ENCODE results near the gene VSTM2B. TPM values are rescaled to one million over a fixed set of nuclear protein-coding genes. Genes with fewer than 3 reads are reported as not detected.
"Not testable (repeated sequence)": the region's sequence is repeated elsewhere in the genome, so short reads cannot be mapped to it uniquely, and the experiment has no call there.

The VSTM2B gene
- total RNA-seq, 1 experiment from 2014 or later: 0.31 TPM

DNA sequence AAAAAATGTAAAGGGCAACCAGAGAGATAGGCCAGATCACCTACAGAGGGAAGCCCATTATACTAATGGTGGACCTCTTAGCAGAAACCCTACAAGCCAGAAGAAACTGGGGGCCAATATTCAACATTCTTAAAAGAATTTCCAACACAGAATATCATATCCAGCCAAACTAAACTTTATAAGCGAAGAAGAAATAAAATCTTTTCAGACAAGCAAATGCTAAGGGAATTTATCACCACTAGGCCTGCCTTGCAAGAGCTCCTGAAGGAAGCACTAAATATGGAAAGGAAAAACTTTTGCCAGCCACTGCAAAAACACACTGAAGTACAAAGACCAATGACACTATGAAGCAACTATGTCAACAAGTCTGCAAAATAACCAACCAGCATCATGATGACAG, 28.4 kb downstream of the VSTM2B start:
- no peak overlapping the region for H2BK5ac ChIP-seq (ENCODE audit: insufficient read length, low read length)
- H3T11ph ChIP-seq (ENCODE audit: low read length): no peak overlapping the region
- no peaks in the 10 kb centered on the region for H4K20me1 ChIP-seq (ENCODE audit: control insufficient read depth, insufficient read depth, insufficient read length)
- H2BK12ac ChIP-seq (ENCODE audit: insufficient read length, low read depth, low read length): no peak overlapping the region
- WGBS (ENCODE audit: extremely low coverage, insufficient read length, low lambda C conversion rate): no CpG with 5 or more reads among the region's 1 CpG
- H2AFZ ChIP-seq (ENCODE audit: low read length): no peak overlapping the region
- H3K27ac ChIP-seq (ENCODE audit: insufficient read length, low read depth, low read length): no peak overlapping the region
- H4K8ac ChIP-seq (replicated peaks; ENCODE audit: insufficient read length, low read depth, low read length): no peak overlapping the region
- no peak overlapping the region for H3K18ac ChIP-seq (ENCODE audit: insufficient read length, low read depth, low read length)
- peaks cover 5 to 8% (median 6%) of the 10 kb centered on the region in 3 experiments; a peak in 5 of 7 replicates for H3K36me3 Mint-ChIP-seq (ENCODE audit: insufficient read depth in 1 of 3, low read depth in 3 of 3)
- H3K4ac ChIP-seq (ENCODE audit: low read depth, low read length): no peak overlapping the region
- no peak overlapping the region for H3K14ac ChIP-seq (ENCODE audit: insufficient read depth, low read length)
- H3K79me1 ChIP-seq (ENCODE audit: insufficient read depth, low read depth, low read length, poor library complexity, severe bottlenecking): no peaks in the 10 kb centered on the region
- no peak overlapping the region for H3K4me3 Mint-ChIP-seq
- no peak overlapping the region for H3K4me2 ChIP-seq (ENCODE audit: insufficient read depth, insufficient read length, low read length)
- no peaks in the 10 kb centered on the region for H3K27me3 ChIP-seq (ENCODE audit: insufficient read depth, low read length)
- DNase-seq: no peak
- TF ChIP-seq, protein P1, sequence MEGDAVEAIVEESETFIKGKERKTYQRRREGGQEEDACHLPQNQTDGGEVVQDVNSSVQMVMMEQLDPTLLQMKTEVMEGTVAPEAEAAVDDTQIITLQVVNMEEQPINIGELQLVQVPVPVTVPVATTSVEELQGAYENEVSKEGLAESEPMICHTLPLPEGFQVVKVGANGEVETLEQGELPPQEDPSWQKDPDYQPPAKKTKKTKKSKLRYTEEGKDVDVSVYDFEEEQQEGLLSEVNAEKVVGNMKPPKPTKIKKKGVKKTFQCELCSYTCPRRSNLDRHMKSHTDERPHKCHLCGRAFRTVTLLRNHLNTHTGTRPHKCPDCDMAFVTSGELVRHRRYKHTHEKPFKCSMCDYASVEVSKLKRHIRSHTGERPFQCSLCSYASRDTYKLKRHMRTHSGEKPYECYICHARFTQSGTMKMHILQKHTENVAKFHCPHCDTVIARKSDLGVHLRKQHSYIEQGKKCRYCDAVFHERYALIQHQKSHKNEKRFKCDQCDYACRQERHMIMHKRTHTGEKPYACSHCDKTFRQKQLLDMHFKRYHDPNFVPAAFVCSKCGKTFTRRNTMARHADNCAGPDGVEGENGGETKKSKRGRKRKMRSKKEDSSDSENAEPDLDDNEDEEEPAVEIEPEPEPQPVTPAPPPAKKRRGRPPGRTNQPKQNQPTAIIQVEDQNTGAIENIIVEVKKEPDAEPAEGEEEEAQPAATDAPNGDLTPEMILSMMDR (conservative IDR thresholded peaks at IDR 0.05): no peak
- peaks cover 3 to 6% of the 10 kb centered on the region in 2 experiments for H3K4me1 Mint-ChIP-seq
- no peaks in the 10 kb centered on the region for H3K9me3 ChIP-seq (ENCODE audit: control insufficient read depth, low read depth, low read length)
- no peak overlapping the region for H2BK20ac ChIP-seq (ENCODE audit: low read depth, low read length, poor library complexity, severe bottlenecking)
- H3K23ac ChIP-seq (ENCODE audit: insufficient read length, low read depth, low read length): no peak overlapping the region
- no peak overlapping the region for H2AK5ac ChIP-seq (ENCODE audit: insufficient read length, low read length)
- H3K56ac ChIP-seq (ENCODE audit: insufficient read length, low read depth, low read length): no peak overlapping the region
- H3K23me2 ChIP-seq (ENCODE audit: insufficient read length, low read depth, low read length, poor library complexity, severe bottlenecking): no peaks in the 10 kb centered on the region
- no peak overlapping the region for H2BK120ac ChIP-seq (ENCODE audit: low read depth, low read length, poor library complexity, severe bottlenecking)
- no peak overlapping the region for H4K91ac ChIP-seq (ENCODE audit: insufficient read length, low read depth, low read length)
- peaks cover 32% of the 10 kb centered on the region for H3K27me3 Mint-ChIP-seq (ENCODE audit: low read depth)
- no peak overlapping the region for H2BK15ac ChIP-seq (ENCODE audit: low read depth, low read length)
- peaks cover 44 to 47% of the 10 kb centered on the region in 2 experiments for H3K9me3 Mint-ChIP-seq
- no peak overlapping the region for H4K5ac ChIP-seq (ENCODE audit: insufficient read length, low read depth, low read length)
- H3K79me2 ChIP-seq (ENCODE audit: insufficient read depth, low read length): no peaks in the 10 kb centered on the region
- H3K27ac Mint-ChIP-seq: no peak overlapping the region
- no peak overlapping the region for H3K9ac ChIP-seq (ENCODE audit: extremely low read depth, insufficient read length, low read length)
- H3K4me1 ChIP-seq (ENCODE audit: insufficient read depth, low read length): no peaks in the 10 kb centered on the region

DNA sequence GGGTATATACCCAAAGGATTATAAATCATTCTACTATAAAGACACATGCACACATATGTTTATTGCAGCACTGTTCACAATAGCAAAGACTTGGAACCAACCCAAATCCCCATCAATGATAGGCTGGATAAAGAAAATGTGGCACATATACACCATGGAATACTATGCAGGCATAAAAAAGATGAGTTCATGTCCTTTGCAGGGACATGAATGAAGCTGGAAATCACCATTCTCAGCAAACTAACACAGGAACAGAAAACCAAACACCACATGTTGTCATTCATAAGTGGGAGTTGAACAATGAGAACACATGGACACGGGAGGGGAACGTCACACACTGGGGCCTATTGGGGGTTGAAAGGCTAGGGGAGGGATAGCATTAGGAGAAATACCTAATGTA, 33.3 kb downstream of the VSTM2B start:
- not testable (repeated sequence) for H3K23me2 ChIP-seq (ENCODE audit: insufficient read length, low read depth, low read length, poor library complexity, severe bottlenecking); H3K79me1 ChIP-seq (ENCODE audit: insufficient read depth, low read depth, low read length, poor library complexity, severe bottlenecking)

More for the DNA sequence above, 33.3 kb downstream of the VSTM2B start:
- H2BK120ac ChIP-seq (ENCODE audit: low read depth, low read length, poor library complexity, severe bottlenecking); H3K4me2 ChIP-seq (ENCODE audit: insufficient read depth, insufficient read length, low read length); H2BK15ac ChIP-seq (ENCODE audit: low read depth, low read length); H3K23ac ChIP-seq (ENCODE audit: insufficient read length, low read depth, low read length); H3K18ac ChIP-seq (ENCODE audit: insufficient read length, low read depth, low read length); H4K20me1 ChIP-seq (ENCODE audit: control insufficient read depth, insufficient read depth, insufficient read length); H3K4me3 Mint-ChIP-seq; H4K91ac ChIP-seq (ENCODE audit: insufficient read length, low read depth, low read length); H2AK5ac ChIP-seq (ENCODE audit: insufficient read length, low read length); H2BK20ac ChIP-seq (ENCODE audit: low read depth, low read length, poor library complexity, severe bottlenecking); H3K56ac ChIP-seq (ENCODE audit: insufficient read length, low read depth, low read length); H3K9me3 ChIP-seq (ENCODE audit: control insufficient read depth, low read depth, low read length); H3K9ac ChIP-seq (ENCODE audit: extremely low read depth, insufficient read length, low read length); H3K36me3 Mint-ChIP-seq (ENCODE audit: insufficient read depth in 1 of 3, low read depth in 3 of 3); H3K14ac ChIP-seq (ENCODE audit: insufficient read depth, low read length); H3K4me1 ChIP-seq (ENCODE audit: insufficient read depth, low read length); H4K5ac ChIP-seq (ENCODE audit: insufficient read length, low read depth, low read length); DNase-seq; H3K27me3 ChIP-seq (ENCODE audit: insufficient read depth, low read length); H3K79me2 ChIP-seq (ENCODE audit: insufficient read depth, low read length); H3K27ac Mint-ChIP-seq; H3K4me1 Mint-ChIP-seq; H3K27ac ChIP-seq (ENCODE audit: insufficient read length, low read depth, low read length); H4K8ac ChIP-seq (replicated peaks; ENCODE audit: insufficient read length, low read depth, low read length); H3T11ph ChIP-seq (ENCODE audit: low read length); H3K4ac ChIP-seq (ENCODE audit: low read depth, low read length); H2BK5ac ChIP-seq (ENCODE audit: insufficient read length, low read length); H2AFZ ChIP-seq (ENCODE audit: low read length); H2BK12ac ChIP-seq (ENCODE audit: insufficient read length, low read depth, low read length): not testable (repeated sequence)
- Mint-ChIP-seq H3K9me3 (peaks cover 41 to 44% of the 10 kb centered on the region in 2 experiments), H3K27me3 (ENCODE audit: low read depth) (peaks cover 35% of the 10 kb centered on the region)
- WGBS (ENCODE audit: extremely low coverage, insufficient read length, low lambda C conversion rate): no CpG with 5 or more reads among the region's 2 CpGs
